NCI-H146 treated with DMSO at 0.1 percent for 48 hours (cell line): ENCODE results near the gene INA.
"Not testable (repeated sequence)": the region's sequence is repeated elsewhere in the genome, so short reads cannot be mapped to it uniquely, and the experiment has no call there.

ENCODE experiments used
- DNase-seq: peaks from one replicate; lab custom pipeline; 2025; ENCODE audit not compliant: unreplicated experiment; lab: John Stamatoyannopoulos, UW

Gene INA

DNA sequence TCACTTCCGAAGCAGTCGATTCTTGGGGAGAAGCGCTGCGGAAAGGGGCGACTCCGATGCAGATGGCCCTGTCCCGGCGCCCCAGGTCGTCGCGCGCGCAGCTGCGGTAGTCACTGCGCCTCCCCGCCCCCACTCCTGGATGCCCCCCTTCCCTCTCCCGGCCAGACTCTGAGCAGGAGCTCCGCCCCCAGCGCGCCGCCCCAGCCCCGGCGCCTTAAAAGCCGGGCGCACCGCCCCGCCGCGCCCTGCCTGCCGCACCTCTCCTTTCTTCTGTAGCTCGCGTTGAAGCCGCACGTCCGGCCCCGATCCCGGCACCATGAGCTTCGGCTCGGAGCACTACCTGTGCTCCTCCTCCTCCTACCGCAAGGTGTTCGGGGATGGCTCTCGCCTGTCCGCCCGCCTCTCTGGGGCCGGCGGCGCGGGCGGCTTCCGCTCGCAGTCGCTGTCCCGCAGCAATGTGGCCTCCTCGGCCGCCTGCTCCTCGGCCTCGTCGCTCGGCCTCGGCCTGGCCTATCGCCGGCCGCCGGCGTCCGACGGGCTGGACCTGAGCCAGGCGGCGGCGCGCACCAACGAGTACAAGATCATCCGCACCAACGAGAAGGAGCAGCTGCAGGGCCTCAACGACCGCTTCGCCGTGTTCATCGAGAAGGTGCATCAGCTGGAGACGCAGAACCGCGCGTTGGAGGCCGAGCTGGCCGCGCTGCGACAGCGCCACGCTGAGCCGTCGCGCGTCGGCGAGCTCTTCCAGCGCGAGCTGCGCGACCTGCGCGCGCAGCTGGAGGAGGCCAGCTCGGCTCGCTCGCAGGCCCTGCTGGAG, at the start of gene INA:
Gene INA, plus strand, starts transcription at position 243 of the 817 bp plus-strand sequence. Its CDS starts 74 bp downstream, at position 317.
- DNase-seq = peak; percentile 77

DNA sequence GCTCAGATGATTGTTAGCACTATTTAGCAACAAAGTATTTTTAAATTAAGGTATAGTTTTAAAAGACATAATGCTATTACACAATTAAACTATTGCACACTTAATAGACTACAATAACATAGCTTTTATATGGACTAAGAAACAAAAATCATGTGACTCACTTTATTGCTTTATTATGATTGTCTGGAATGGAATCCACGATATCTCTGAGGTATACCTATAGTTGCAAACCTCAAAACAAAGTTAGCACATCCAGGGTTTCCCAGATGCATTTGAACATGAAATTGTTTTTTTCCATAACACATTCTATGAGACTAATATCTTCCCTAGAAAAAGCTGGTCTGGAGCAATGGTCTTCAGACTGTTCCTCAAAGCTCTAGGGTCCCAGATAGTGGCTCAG, 49.5 kb upstream of the INA start:
- DNase-seq = no peak

DNA sequence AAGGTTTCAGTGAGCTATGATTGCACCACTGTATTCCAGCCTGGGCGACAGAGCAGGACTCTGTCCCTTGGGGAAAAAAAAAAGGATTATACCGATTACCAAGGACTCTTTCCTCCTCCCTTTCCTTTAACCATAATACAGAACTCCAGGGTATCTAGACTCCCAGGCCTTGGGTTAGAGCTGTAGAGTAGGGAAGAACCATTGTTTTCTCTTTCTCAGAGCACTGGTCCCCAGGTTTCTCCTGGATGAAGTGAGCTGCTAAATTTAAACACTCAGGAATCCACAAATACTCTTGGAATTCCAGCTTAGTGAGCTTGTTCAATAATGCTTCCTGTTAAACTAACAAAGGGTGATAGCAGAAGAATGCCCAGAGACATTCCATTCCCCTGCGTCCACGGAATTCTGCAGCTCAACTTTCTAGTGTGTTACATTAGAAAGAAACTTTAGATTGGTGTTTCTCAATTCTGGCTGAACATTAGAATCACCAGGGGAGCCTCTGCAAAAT, 45.8 kb upstream of the INA start:
- DNase-seq = no peak

- no peak for DNase-seq
Measured at GRCh38 chr10:103232131-103232673, 44.7 kb upstream of the INA start.

GRCh38 chr10:103232772-103233488, 44.0 kb upstream of the INA start:
- DNase-seq = no peak

- DNase-seq = no peak
Measured at GRCh38 chr10:103235775-103236174, 41.2 kb upstream of the INA start.

DNA sequence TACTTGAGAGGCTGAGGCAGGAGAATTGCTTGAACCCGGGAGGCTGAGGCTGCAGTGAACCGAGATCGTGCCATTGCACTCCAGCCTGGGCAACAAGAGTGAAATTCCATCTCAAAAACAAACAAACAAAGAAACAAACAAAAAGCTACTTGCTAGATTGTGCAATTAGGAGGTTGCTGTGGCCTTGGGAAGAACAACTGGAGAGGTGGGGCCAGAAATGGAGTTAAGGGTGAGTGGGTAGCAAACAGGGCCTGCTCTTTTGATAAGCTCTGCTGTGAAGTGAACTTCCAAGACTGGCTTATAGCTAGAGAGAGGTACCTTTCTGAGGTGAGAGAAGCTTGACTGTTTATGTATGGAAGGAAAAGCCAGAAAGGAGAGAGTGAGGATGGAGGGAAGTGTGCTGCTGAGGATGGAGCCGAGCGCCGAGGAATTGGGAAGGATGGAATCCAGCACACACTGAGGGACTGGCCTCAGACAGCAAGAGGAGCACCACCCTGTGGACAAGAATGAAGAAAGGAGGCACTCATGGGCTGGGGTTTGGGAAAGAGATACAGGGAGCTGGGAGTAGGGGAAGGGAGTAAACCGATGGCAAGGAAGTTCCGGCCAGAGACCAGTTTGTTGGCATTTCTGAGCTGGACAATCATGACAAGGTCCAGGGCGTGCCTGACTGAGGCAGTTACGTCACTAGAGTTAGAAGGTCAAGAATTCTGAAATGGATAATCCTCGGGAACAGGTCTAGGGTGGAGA, 38.3 kb upstream of the INA start:
- no peak for DNase-seq

DNA sequence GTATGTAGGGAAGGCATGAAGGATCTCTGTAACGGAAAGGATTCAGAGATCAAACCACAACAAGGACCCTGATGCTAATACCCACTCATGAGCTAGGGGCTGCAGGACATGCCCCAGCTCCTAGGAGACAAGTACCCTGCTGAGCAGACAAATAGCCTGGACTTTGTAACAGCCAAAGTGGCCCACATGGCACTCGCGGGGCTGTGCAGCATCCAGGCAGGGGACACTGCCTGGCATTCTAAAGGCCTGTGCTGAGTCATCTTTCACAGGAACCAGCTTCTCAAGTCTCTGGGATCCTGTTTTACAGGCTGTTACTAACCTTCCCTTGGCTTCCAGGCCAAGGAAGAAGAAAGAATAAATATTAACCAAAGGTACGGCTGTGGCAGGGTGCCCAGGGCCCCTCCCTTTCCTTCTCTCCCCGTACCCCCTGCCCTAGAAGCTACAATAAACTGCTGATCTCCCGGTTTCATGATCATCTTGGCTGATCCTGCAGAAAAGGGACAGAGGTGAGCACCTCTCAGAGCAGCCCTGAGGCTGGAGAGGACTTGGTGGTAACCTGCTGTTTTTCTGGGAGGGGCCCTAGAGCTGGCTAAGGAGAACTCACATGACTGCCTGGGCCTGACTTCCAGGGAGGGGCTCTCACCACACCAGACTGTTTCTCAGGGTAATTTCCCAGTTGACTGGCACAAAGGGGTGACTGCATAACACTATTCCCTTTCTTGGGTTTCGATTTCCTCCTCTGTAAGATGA, 35.5 kb upstream of the INA start:
- no peak for DNase-seq

GRCh38 chr10:103244666-103245271, 32.2 kb upstream of the INA start:
- peak; percentile 46 for DNase-seq

- DNase-seq = not testable (repeated sequence)
Measured at GRCh38 chr10:103245587-103245986, 31.4 kb upstream of the INA start, which contains the start of gene RPEL1. RPEL1 (plus strand) TSS chr10:103245887; CDS start chr10:103245997, 110 bp downstream.

DNA sequence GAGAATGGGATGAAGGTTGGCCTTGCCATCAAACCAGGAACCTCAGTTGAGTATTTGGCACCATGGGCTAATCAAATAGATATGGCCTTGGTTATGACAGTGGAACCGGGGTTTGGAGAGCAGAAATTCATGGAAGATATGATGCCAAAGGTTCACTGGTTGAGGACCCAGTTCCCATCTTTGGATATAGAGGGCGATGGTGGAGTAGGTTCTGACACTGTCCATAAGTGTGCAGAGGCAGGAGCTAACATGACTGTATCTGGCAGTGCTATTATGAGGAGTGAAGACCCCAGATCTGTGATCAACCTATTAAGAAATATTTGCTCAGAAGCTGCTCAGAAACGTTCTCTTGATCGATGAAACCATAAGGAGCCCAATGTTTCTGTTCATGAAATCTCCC, 30.6 kb upstream of the INA start:
- no peak for DNase-seq

- DNase-seq = no peak
Measured at GRCh38 chr10:103254113-103254512, 22.8 kb upstream of the INA start.

GRCh38 chr10:103254538-103255325, 22.2 kb upstream of the INA start:
- no peak for DNase-seq

- no peak for DNase-seq
Measured at GRCh38 chr10:103256613-103257012, 20.3 kb upstream of the INA start.

- no peak for DNase-seq
Measured at GRCh38 chr10:103257812-103258211, 19.1 kb upstream of the INA start.

- DNase-seq = not testable (repeated sequence)
Measured at GRCh38 chr10:103258928-103259327, 18.0 kb upstream of the INA start.

GRCh38 chr10:103259989-103260388, 16.9 kb upstream of the INA start:
- DNase-seq = no peak

GRCh38 chr10:103262229-103262628, 14.7 kb upstream of the INA start:
- no peak for DNase-seq

DNA sequence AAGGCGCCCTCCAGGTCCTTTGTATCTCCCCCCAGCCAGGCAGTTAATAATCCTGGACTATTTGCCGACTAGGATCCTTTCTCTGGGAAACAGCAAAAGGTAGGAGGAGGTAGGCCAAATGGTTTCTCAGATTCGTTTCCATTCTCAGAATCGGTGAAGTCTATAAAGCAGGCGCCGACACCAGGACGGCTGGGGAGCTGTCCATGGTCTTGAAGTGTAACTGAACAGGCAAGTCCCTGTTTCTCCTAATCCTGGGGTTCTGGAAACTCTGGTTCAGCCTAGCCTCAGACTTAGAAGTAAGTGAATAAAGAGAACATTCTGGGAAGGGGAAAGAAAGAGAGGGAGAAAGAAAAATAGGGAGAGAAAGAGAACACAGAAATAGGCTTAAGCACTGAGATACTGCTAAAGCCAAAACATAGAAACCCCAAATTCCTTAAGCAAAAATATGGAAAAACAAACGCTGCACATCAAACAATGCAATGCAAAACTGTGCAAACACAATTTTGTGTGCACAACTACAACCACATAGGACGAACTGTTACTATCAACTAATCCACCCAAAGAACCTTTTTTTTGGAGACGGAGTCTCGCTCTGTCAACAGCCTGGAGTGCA, 11.1 kb upstream of the INA start:
- DNase-seq = no peak
